Endothelial cell of umbilical vein (primary cell): ENCODE data around the gene TMEM61. TPM values are rescaled to one million over a fixed set of nuclear protein-coding genes. Genes with fewer than 3 reads are reported as not detected.
"Not testable (repeated sequence)": the region's sequence is repeated elsewhere in the genome, so short reads cannot be mapped to it uniquely, and the experiment has no call there.

Experiments
- BruUV-seq: library from RNA; stranded (reverse); fragments of 400-500 nt; replicated peaks from 2 replicates; lab custom pipeline; 2021; lab: Mats Ljungman, UMichigan
- CTCF ChIA-PET: fragments of 300-600, 350-600 bp; sonication (Branson Sonifier 250); formaldehyde crosslinking; loops from one replicate; lab custom pipeline; 2021; ENCODE audit warnings: antibody characterized with exemption, inconsistent platforms; lab: Charles Lee
- POLR2A ChIA-PET: fragments of 300-600, 350-600 bp; sonication (Branson Sonifier 250); formaldehyde crosslinking; loops from one replicate; lab custom pipeline; 2021; ENCODE audit warnings: antibody characterized with exemption, inconsistent platforms; lab: Charles Lee
- DNase-seq: peaks from one replicate; pipeline ENCODE4 v3.0.0-alpha.2; 2011; ENCODE audit warnings: low read depth, low spot score
- FAIRE-seq: peaks from 2 replicates; lab custom pipeline; 2011; peaks lifted over from hg19 to GRCh38; lab: Jason Lieb, UNC
- H2AFZ ChIP-seq: 2 replicates; pipeline ENCODE4 v1.6.0; 2012; ENCODE audit warnings: low read depth, low read length, control low read depth, inconsistent platforms
- H3K27ac ChIP-seq: 2 replicates; pipeline ENCODE4 v1.5.1; 2011; ENCODE audit warnings: low read depth, mild to moderate bottlenecking, control low read depth, low read length, moderate library complexity; ENCODE audit not compliant: insufficient read depth
- H3K27me3 ChIP-seq, 2 experiments: 2 replicates each; pipeline versions ENCODE4 v1.6.0 to v1.6.1; 2011; ENCODE audit warnings: low read length in 2 of 2, mixed read lengths in 1 of 2; ENCODE audit not compliant: control insufficient read depth in 2 of 2, insufficient read depth in 2 of 2
- H3K36me3 ChIP-seq, 2 experiments: 2 replicates in 1 of 2; 3 replicates in 1 of 2; pipeline ENCODE4 v1.5.1; 2011; ENCODE audit warnings: low read length in 2 of 2, mild to moderate bottlenecking in 1 of 2, moderate library complexity in 1 of 2; ENCODE audit not compliant: control insufficient read depth in 2 of 2, insufficient read depth in 2 of 2; ENCODE audit errors: extremely low read depth in 1 of 2
- H3K4me1 ChIP-seq: 3 replicates; pipeline ENCODE4 v1.5.1; 2011; ENCODE audit warnings: mild to moderate bottlenecking, low read length; ENCODE audit not compliant: control insufficient read depth, insufficient read depth; ENCODE audit errors: extremely low read depth
- H3K4me2 ChIP-seq: 2 replicates; pipeline ENCODE4 v1.6.1; 2011; ENCODE audit warnings: low read length, control low read depth, mixed read lengths; ENCODE audit not compliant: insufficient read depth
- H3K4me3 ChIP-seq, 3 experiments: fragments of 200-600 bp in 1 of 3; sonication (generic), shearing (Covaris generic) in 1 of 3; replicated peaks in 1 of 3; 2 replicates each; pipeline ENCODE4 v1.5.1; 2011 to 2016; ENCODE audit warnings: control low read depth in 3 of 3, low read length in 3 of 3, mild to moderate bottlenecking in 2 of 3, inconsistent platforms in 1 of 3, low read depth in 1 of 3, moderate library complexity in 1 of 3; ENCODE audit not compliant: insufficient read depth in 1 of 3
- H3K79me2 ChIP-seq: 2 replicates; pipeline ENCODE4 v1.6.0; 2012; ENCODE audit warnings: low read length, inconsistent platforms; ENCODE audit not compliant: control insufficient read depth, insufficient read depth
- H3K9ac ChIP-seq: replicated peaks from 2 replicates; pipeline ENCODE3; 2011; ENCODE audit warnings: low read length, control low read depth; ENCODE audit not compliant: insufficient read depth; ENCODE audit errors: extremely low read depth
- H3K9me1 ChIP-seq: replicated peaks from 3 replicates; pipeline ENCODE4 v1.6.0; 2011; ENCODE audit warnings: mild to moderate bottlenecking, low read length; ENCODE audit not compliant: control insufficient read depth, insufficient read depth; ENCODE audit errors: extremely low read depth
- H3K9me3 ChIP-seq: replicated peaks from 2 replicates; pipeline ENCODE4 v1.5.1; 2012; ENCODE audit warnings: low read length, inconsistent platforms; ENCODE audit not compliant: control insufficient read depth, insufficient read depth
- H4K20me1 ChIP-seq: replicated peaks from 2 replicates; pipeline ENCODE3; 2011; ENCODE audit warnings: mild to moderate bottlenecking, low read length; ENCODE audit not compliant: control insufficient read depth, insufficient read depth; ENCODE audit errors: extremely low read depth
- CTCF ChIP-seq, 2 donors: IDR thresholded peaks; 1 replicate in 1 of 2; 2 replicates in 1 of 2; pipeline ENCODE4 v1.5.1; 2011; ENCODE audit warnings: low read length in 2 of 2, mild to moderate bottlenecking in 2 of 2, moderate library complexity in 2 of 2, control low read depth in 1 of 2, inconsistent platforms in 1 of 2, low read depth in 1 of 2; ENCODE audit not compliant: insufficient read depth in 1 of 2; ENCODE audit errors: extremely low read depth in 1 of 2
- EZH2 ChIP-seq: IDR thresholded peaks from 2 replicates; pipeline ENCODE4 v1.6.1; 2012; ENCODE audit warnings: borderline replicate concordance, low read depth, mild to moderate bottlenecking, moderate library complexity, low read length, inconsistent platforms; ENCODE audit not compliant: severe bottlenecking
- FOS ChIP-seq: IDR thresholded peaks from 2 replicates; pipeline ENCODE4 v1.6.1; 2011; ENCODE audit warnings: mild to moderate bottlenecking, low read length, moderate library complexity, borderline replicate concordance; ENCODE audit not compliant: insufficient read depth
- GATA2 ChIP-seq: IDR thresholded peaks from 2 replicates; pipeline ENCODE4 v1.7.0; 2011; ENCODE audit warnings: low read depth, mild to moderate bottlenecking, moderate library complexity, mixed read lengths, low read length; ENCODE audit not compliant: insufficient read length, insufficient read depth
- JUN ChIP-seq: IDR thresholded peaks from 2 replicates; pipeline ENCODE4 v1.6.1; 2011; ENCODE audit warnings: borderline replicate concordance, low read depth; ENCODE audit not compliant: insufficient read length, insufficient read depth
- MAX ChIP-seq: IDR thresholded peaks from 2 replicates; pipeline ENCODE4 v1.6.1; 2011; ENCODE audit not compliant: insufficient read depth, insufficient read length
- MYC ChIP-seq: IDR thresholded peaks from one replicate; pipeline ENCODE4 v1.6.1; 2011; ENCODE audit warnings: mild to moderate bottlenecking, low read depth, low read length
- POLR2A ChIP-seq: IDR thresholded peaks from 2 replicates; pipeline ENCODE4 v1.6.1; 2012; ENCODE audit warnings: low read depth, mild to moderate bottlenecking, control low read depth, low read length
- POLR2AphosphoS5 ChIP-seq: IDR thresholded peaks from 2 replicates; pipeline ENCODE4 v1.6.1; 2012; ENCODE audit warnings: low read depth, mild to moderate bottlenecking, control low read depth, low read length, moderate library complexity; ENCODE audit not compliant: insufficient read depth
- dilution Hi-C: fragments of 300-500 bp; cut with MboI; formaldehyde crosslinking; loops from one replicate; pipeline ENCODE4 v1.15.0; 2019; ENCODE audit warnings: low sequenced_read_pairs; ENCODE audit not compliant: extremely low pct_ligation_motif_present
- intact Hi-C: fragments of 100-400 bp; cut with micrococcal nuclease; formaldehyde crosslinking; loops from one replicate; pipeline ENCODE4 v1.10.0; 2022
- polyA plus RNA-seq, 4 experiments: library from polyadenylated mRNA; depleted of rRNA in 3 of 4; stranded (reverse) in 3 of 4; unstranded in 1 of 4; fragments of >200 nt; gene quantifications; 2 replicates each; pipeline versions ENCODE4 v1.2.1 to v1.2.3, GENCODE V29; 2011 to 2012; ENCODE audit warnings: missing spikeins in 1 of 4
- total RNA-seq: library from RNA; stranded (reverse); gene quantifications from 2 replicates; pipeline ENCODE4 v1.2.3, GENCODE V29; 2021

The TMEM61 gene
- total and polyA plus RNA-seq, 2 donors (not counting 3 experiments of a cell fraction or from before 2014, with no cell fraction given) = not detected

- H3K9me3 ChIP-seq = no peaks in the 10 kb centered on the region
- intact Hi-C loops = no loop called here
- CTCF ChIA-PET = interaction anchor here (1.3 kb wide), 1 partner anchor 14 kb away, joined by 6 read pairs; no protein-coding TSS in a partner anchor
- H3K4me3 ChIP-seq = no peak overlapping the region
- H3K4me1 ChIP-seq = no peaks in the 10 kb centered on the region
- no TSS peak for BruUV-seq
- H2AFZ ChIP-seq = no peak overlapping the region
- no peaks in the 10 kb centered on the region for H3K79me2 ChIP-seq
- DNase-seq = no peak
- no peak overlapping the region for H3K9ac ChIP-seq
- no peak for FAIRE-seq
- dilution Hi-C loops = loop anchor here (10.0 kb wide), 1 partner anchor 73 kb away; no protein-coding TSS in a partner anchor
- TF ChIP-seq EZH2 (no peak), MYC (no peak), POLR2AphosphoS5 (no peak), FOS (no peak), POLR2A (no peak), GATA2 (no peak), MAX (no peak), CTCF (IDR thresholded peaks at IDR 0.05; ENCODE audit: extremely low read depth in 1 of 2, insufficient read depth in 1 of 2, low read depth in 1 of 2, low read length in 2 of 2) (no peak), JUN (no peak)
- no peaks in the 10 kb centered on the region for H3K36me3 ChIP-seq
- H3K27me3 ChIP-seq = peaks cover 2 to 4% of the 10 kb centered on the region in 2 experiments
- POLR2A ChIA-PET = no interaction called here
- no peaks in the 10 kb centered on the region for H4K20me1 ChIP-seq
- H3K9me1 ChIP-seq = no peaks in the 10 kb centered on the region
- no peak overlapping the region for H3K27ac ChIP-seq
- H3K4me2 ChIP-seq = no peak overlapping the region
These were observed 49.1 kb upstream of the TMEM61 start for GRCh38 chr1:54931275-54931840.

GRCh38 chr1:54934081-54934480 lies 46.3 kb upstream of the TMEM61 start:
- H3K9ac ChIP-seq, H3K9me3 ChIP-seq, H3K9me1 ChIP-seq, H3K36me3 ChIP-seq, intact Hi-C loops, H3K4me1 ChIP-seq, H4K20me1 ChIP-seq, H3K27me3 ChIP-seq, H3K27ac ChIP-seq, DNase-seq, H2AFZ ChIP-seq, H3K4me2 ChIP-seq, H3K79me2 ChIP-seq, H3K4me3 ChIP-seq, BruUV-seq, FAIRE-seq: not testable (repeated sequence)
- CTCF ChIA-PET = interaction anchor here (1.3 to 2.3 kb wide), 2 partner anchors 11 to 101 kb away, joined by 4 to 13 read pairs; no protein-coding TSS in a partner anchor
- POLR2A ChIA-PET = interaction anchor here (0.7 kb wide), 1 partner anchor 88 kb away, joined by 4 read pairs; no protein-coding TSS in a partner anchor
- dilution Hi-C loops = loop anchor here (10.0 kb wide), 1 partner anchor 71 kb away; no protein-coding TSS in a partner anchor
